Measurements from ENCODE around the gene SNRNP25.

DNA sequence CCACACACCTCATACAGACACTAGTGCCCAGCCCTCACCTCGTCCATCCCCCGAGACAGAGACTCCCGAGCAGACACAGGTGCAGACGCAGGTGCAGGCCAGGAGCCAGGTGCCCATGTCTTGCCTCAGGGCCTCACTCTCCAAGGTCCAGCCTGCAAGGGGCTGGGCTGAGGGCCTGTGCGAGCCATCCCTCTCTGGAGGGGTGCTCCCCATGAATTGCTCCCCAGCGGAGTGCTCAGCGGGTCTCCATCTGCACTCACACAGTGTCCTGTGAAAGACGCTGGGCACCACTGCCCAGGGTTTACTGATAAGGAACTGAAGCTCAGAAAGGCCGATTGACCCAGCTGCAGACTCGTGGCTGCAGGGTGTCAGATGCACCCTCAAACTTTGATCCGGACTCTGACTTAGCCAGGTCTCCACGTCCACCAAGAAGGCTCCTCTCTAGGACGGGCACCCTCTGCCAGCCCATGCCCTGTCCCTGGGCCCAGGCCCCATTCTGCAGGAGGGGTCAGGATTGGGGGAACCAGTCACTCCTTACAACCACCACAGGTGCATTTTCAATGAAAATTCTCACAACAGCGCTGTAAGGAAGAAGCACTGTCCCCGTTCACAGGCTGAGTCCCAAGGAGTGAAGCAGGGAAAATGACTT, 17.2 kb upstream of the SNRNP25 start:
- no peak for TF ChIP-seq EZH2 (IDR thresholded peaks at IDR 0.05; ENCODE audit: insufficient read depth, poor library complexity, severe bottlenecking)
- TF ChIP-seq EZH2phosphoT487 (IDR thresholded peaks at IDR 0.05; ENCODE audit: insufficient read depth, low read depth), result no peak
